HepG2 (cell line): Measurements from ENCODE around the gene HNRNPA0. TPM values are rescaled to one million over a fixed set of nuclear protein-coding genes. Genes with fewer than 3 reads are reported as not detected.

ENCODE experiments used
- ASH2L ChIP-seq: fragments of 300-600, 200-600 bp; sonication (generic); IDR thresholded peaks from 2 replicates; pipeline ENCODE4 v1.7.0; 2017; ENCODE audit warnings: low read depth, mild to moderate bottlenecking, moderate library complexity, mixed read lengths, low read length; ENCODE audit not compliant: insufficient read length
- CBFB ChIP-seq: sonication (generic); formaldehyde crosslinking; IDR thresholded peaks from 2 replicates; pipeline ENCODE4 v1.4.0; 2020; ENCODE audit warnings: missing genetic modification reagents
- CCAR2 ChIP-seq: fragments of 200-400 bp; formaldehyde crosslinking; optimal IDR thresholded peaks from 2 replicates; pipeline ENCODE3; 2018; ENCODE audit warnings: low read depth, mild to moderate bottlenecking, low read length, moderate library complexity
- CEBPB ChIP-seq: IDR thresholded peaks from 2 replicates; pipeline ENCODE4 v1.6.1; 2011; ENCODE audit warnings: low read depth, low read length, improper control_type of control experiment, borderline replicate concordance
- GTF2F1 ChIP-seq: fragments of 150-350 bp; IDR thresholded peaks from 2 replicates; pipeline ENCODE4 v1.6.1; 2014; ENCODE audit warnings: low read length
- KDM1A ChIP-seq: IDR thresholded peaks from 2 replicates; pipeline ENCODE4 v1.6.1; 2016; ENCODE audit warnings: missing compliant biosample characterization
- MIXL1 ChIP-seq: IDR thresholded peaks from 2 replicates; pipeline ENCODE4 v1.6.1; 2016
- NONO ChIP-seq, 2 experiments: fragments of 450-650 bp in 1 of 2; sonication (generic) in 1 of 2; formaldehyde crosslinking in 1 of 2; IDR thresholded peaks in 1 of 2; conservative IDR thresholded peaks in 1 of 2; 2 replicates each; pipeline versions ENCODE4 v1.6.1 to v1.8.0; 2017 to 2022; ENCODE audit warnings: mild to moderate bottlenecking in 1 of 2, missing genetic modification reagents in 1 of 2, moderate library complexity in 1 of 2
- NR3C1 ChIP-seq: sonication (generic); formaldehyde crosslinking; IDR thresholded peaks from 2 replicates; pipeline ENCODE4 v1.4.0; 2020; ENCODE audit warnings: missing genetic modification reagents
- REPIN1 ChIP-seq: sonication (generic); formaldehyde crosslinking; IDR thresholded peaks from 2 replicates; pipeline ENCODE4 v1.8.0; 2022; ENCODE audit warnings: missing genetic modification reagents, low read depth, mild to moderate bottlenecking, borderline replicate concordance
- RXRB ChIP-seq: IDR thresholded peaks from 2 replicates; pipeline ENCODE4 v1.6.1; 2016; ENCODE audit warnings: borderline replicate concordance, missing genetic modification reagents, missing compliant biosample characterization
- ZFY ChIP-seq: sonication (generic); formaldehyde crosslinking; IDR thresholded peaks from 2 replicates; pipeline ENCODE4 v1.4.0; 2020; ENCODE audit warnings: missing genetic modification reagents
- ZMYM3 ChIP-seq: sonication (generic); formaldehyde crosslinking; IDR thresholded peaks from 2 replicates; pipeline ENCODE4 v1.5.1; 2020; ENCODE audit warnings: mild to moderate bottlenecking, missing genetic modification reagents
- ZNF460 ChIP-seq: sonication (generic); formaldehyde crosslinking; IDR thresholded peaks from 2 replicates; pipeline ENCODE4 v1.5.1; 2020; ENCODE audit warnings: missing genetic modification reagents, mild to moderate bottlenecking, borderline replicate concordance
- polyA plus RNA-seq, 8 experiments: library from polyadenylated mRNA; depleted of rRNA in 3 of 8; stranded (reverse) in 7 of 8; unstranded in 1 of 8; fragments of >200 nt; fragmentation: Illumina TruSeq in 4 of 8; extraction: Trizol in 4 of 8; gene quantifications; 2 replicates each; pipeline versions ENCODE4 v1.2.1 to v1.2.3, GENCODE V29; 2011 to 2016; ENCODE audit warnings: low read depth in 4 of 8, missing spikeins in 1 of 8, mixed read lengths in 1 of 8; ENCODE audit not compliant: insufficient read depth in 1 of 8
- total RNA-seq, 5 experiments: library from RNA; depleted of rRNA; stranded (reverse); fragments of >200 nt; fragmentation: Illumina TruSeq; extraction: Trizol; gene quantifications; 2 replicates each; pipeline ENCODE4 v1.2.3, GENCODE V29; 2016; ENCODE audit warnings: low read depth in 1 of 5
- TF ChIP-seq, protein P1 (sequence below): sonication (generic); formaldehyde crosslinking; IDR thresholded peaks from 2 replicates; pipeline ENCODE4; 2020; ENCODE audit warnings: missing genetic modification reagents, mild to moderate bottlenecking, borderline replicate concordance
- TF ChIP-seq, protein P2 (sequence below): sonication (generic); formaldehyde crosslinking; IDR thresholded peaks from 2 replicates; pipeline ENCODE4 v1.5.1; 2020; ENCODE audit warnings: mild to moderate bottlenecking, missing genetic modification reagents, borderline replicate concordance
- TF ChIP-seq, protein P3 (sequence below): sonication (generic); formaldehyde crosslinking; IDR thresholded peaks from 2 replicates; pipeline ENCODE4 v1.5.0; 2020; ENCODE audit warnings: mild to moderate bottlenecking, missing genetic modification reagents, borderline replicate concordance

The HNRNPA0 gene
- total and polyA plus RNA-seq, 2 of the 13 experiments (the other 11 are each of a cell fraction or from before 2014, with no cell fraction given): 9.0 to 12.9 TPM

- no peak for TF ChIP-seq ZNF460
- no peak for TF ChIP-seq GTF2F1
- TF ChIP-seq CEBPB: no peak
- TF ChIP-seq, protein P1, sequence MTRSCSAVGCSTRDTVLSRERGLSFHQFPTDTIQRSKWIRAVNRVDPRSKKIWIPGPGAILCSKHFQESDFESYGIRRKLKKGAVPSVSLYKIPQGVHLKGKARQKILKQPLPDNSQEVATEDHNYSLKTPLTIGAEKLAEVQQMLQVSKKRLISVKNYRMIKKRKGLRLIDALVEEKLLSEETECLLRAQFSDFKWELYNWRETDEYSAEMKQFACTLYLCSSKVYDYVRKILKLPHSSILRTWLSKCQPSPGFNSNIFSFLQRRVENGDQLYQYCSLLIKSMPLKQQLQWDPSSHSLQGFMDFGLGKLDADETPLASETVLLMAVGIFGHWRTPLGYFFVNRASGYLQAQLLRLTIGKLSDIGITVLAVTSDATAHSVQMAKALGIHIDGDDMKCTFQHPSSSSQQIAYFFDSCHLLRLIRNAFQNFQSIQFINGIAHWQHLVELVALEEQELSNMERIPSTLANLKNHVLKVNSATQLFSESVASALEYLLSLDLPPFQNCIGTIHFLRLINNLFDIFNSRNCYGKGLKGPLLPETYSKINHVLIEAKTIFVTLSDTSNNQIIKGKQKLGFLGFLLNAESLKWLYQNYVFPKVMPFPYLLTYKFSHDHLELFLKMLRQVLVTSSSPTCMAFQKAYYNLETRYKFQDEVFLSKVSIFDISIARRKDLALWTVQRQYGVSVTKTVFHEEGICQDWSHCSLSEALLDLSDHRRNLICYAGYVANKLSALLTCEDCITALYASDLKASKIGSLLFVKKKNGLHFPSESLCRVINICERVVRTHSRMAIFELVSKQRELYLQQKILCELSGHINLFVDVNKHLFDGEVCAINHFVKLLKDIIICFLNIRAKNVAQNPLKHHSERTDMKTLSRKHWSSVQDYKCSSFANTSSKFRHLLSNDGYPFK (CRISPR knock-in tag): 0 out of 2 replicates have a peak, but pooled peaks have one; percentile 13
- TF ChIP-seq, protein P2, sequence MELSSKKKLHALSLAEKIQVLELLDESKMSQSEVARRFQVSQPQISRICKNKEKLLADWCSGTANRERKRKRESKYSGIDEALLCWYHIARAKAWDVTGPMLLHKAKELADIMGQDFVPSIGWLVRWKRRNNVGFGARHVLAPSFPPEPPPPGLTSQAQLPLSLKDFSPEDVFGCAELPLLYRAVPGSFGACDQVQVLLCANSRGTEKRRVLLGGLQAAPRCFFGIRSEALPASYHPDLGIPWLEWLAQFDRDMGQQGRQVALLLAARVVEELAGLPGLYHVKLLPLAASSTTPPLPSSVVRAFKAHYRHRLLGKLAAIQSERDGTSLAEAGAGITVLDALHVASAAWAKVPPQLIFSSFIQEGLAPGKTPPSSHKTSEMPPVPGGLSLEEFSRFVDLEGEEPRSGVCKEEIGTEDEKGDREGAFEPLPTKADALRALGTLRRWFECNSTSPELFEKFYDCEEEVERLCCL (CRISPR knock-in tag): no peak
- no peak for TF ChIP-seq MIXL1 (CRISPR knock-in tag)
- no peak for TF ChIP-seq RXRB (CRISPR knock-in tag)
- no peak for TF ChIP-seq ZMYM3 (CRISPR knock-in tag)
- no peak for TF ChIP-seq NONO (IDR thresholded peaks at IDR 0.05)
- no peak for TF ChIP-seq NONO (CRISPR knock-in tag; conservative IDR thresholded peaks at IDR 0.05)
- no peak for TF ChIP-seq CCAR2
- TF ChIP-seq, protein P3, sequence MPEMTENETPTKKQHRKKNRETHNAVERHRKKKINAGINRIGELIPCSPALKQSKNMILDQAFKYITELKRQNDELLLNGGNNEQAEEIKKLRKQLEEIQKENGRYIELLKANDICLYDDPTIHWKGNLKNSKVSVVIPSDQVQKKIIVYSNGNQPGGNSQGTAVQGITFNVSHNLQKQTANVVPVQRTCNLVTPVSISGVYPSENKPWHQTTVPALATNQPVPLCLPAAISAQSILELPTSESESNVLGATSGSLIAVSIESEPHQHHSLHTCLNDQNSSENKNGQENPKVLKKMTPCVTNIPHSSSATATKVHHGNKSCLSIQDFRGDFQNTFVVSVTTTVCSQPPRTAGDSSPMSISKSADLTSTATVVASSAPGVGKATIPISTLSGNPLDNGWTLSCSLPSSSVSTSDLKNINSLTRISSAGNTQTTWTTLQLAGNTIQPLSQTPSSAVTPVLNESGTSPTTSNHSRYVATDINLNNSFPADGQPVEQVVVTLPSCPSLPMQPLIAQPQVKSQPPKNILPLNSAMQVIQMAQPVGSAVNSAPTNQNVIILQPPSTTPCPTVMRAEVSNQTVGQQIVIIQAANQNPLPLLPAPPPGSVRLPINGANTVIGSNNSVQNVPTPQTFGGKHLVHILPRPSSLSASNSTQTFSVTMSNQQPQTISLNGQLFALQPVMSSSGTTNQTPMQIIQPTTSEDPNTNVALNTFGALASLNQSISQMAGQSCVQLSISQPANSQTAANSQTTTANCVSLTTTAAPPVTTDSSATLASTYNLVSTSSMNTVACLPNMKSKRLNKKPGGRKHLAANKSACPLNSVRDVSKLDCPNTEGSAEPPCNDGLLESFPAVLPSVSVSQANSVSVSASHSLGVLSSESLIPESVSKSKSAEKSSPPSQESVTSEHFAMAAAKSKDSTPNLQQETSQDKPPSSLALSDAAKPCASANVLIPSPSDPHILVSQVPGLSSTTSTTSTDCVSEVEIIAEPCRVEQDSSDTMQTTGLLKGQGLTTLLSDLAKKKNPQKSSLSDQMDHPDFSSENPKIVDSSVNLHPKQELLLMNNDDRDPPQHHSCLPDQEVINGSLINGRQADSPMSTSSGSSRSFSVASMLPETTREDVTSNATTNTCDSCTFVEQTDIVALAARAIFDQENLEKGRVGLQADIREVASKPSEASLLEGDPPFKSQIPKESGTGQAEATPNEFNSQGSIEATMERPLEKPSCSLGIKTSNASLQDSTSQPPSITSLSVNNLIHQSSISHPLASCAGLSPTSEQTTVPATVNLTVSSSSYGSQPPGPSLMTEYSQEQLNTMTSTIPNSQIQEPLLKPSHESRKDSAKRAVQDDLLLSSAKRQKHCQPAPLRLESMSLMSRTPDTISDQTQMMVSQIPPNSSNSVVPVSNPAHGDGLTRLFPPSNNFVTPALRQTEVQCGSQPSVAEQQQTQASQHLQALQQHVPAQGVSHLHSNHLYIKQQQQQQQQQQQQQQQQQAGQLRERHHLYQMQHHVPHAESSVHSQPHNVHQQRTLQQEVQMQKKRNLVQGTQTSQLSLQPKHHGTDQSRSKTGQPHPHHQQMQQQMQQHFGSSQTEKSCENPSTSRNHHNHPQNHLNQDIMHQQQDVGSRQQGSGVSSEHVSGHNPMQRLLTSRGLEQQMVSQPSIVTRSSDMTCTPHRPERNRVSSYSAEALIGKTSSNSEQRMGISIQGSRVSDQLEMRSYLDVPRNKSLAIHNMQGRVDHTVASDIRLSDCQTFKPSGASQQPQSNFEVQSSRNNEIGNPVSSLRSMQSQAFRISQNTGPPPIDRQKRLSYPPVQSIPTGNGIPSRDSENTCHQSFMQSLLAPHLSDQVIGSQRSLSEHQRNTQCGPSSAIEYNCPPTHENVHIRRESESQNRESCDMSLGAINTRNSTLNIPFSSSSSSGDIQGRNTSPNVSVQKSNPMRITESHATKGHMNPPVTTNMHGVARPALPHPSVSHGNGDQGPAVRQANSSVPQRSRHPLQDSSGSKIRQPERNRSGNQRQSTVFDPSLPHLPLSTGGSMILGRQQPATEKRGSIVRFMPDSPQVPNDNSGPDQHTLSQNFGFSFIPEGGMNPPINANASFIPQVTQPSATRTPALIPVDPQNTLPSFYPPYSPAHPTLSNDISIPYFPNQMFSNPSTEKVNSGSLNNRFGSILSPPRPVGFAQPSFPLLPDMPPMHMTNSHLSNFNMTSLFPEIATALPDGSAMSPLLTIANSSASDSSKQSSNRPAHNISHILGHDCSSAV: no peak
- TF ChIP-seq ZFY (CRISPR knock-in tag): peak; percentile 1; the same call in 1 of the 2 replicates
- no peak for TF ChIP-seq KDM1A
- no peak for TF ChIP-seq NR3C1 (CRISPR knock-in tag)
- TF ChIP-seq CBFB (CRISPR knock-in tag): no peak
- TF ChIP-seq ASH2L: no peak
- 0 out of 2 replicates have a peak, but pooled peaks have one; percentile 13 for TF ChIP-seq REPIN1 (CRISPR knock-in tag)
Measured at GRCh38 chr5:137754961-137755762, 999 bp upstream of the HNRNPA0 start (continued).
